K562 (cell line): ENCODE measurements around the gene LRRTM4. TPM values are rescaled to one million over a fixed set of nuclear protein-coding genes. Genes with fewer than 3 reads are reported as not detected.

Source experiments
- ATAC-seq: fragments of 200-7000 bp; cut with Tn5 transposase; 3 replicates; pipeline ENCODE4 v1.9.1; 2020; ENCODE audit warnings: moderate library complexity
- BruUV-seq: library from RNA; stranded (reverse); fragments of 400-500 nt; replicated peaks from 2 replicates; lab custom pipeline; 2021; lab: Mats Ljungman, UMichigan
- CTCF ChIA-PET: fragments of 300-600 bp; formaldehyde crosslinking; extraction: SDS; loops from one replicate; lab custom pipeline; 2021; ENCODE audit warnings: low intra/inter-chr PET ratio; lab: Yijun Ruan, JAX
- POLR2A ChIA-PET: fragments of 300-600, 350-650 bp; sonication (Branson Sonifier 250); formaldehyde crosslinking; extraction: SDS; loops from one replicate; lab custom pipeline; 2021; ENCODE audit warnings: antibody characterized with exemption, inconsistent platforms; lab: Yijun Ruan, JAX
- DNase-seq, 4 experiments: peaks; one replicate each; pipeline versions ENCODE4 v3.0.0 to v3.0.0-alpha.2; 2011 to 2018; ENCODE audit warnings: low spot score in 3 of 4, mixed read lengths in 3 of 4; ENCODE audit errors: extremely low read depth in 1 of 4
- FAIRE-seq: peaks from 2 replicates; lab custom pipeline; 2011; peaks lifted over from hg19 to GRCh38; lab: Jason Lieb, UNC
- H2AFZ ChIP-seq: 2 replicates; pipeline ENCODE4 v1.6.0; 2011; ENCODE audit warnings: low read depth, low read length, control low read depth, inconsistent platforms
- H3K27ac ChIP-seq: fragments of 200-600 bp; 3 replicates; pipeline ENCODE4 v1.8.0; 2011; ENCODE audit warnings: low read depth, mild to moderate bottlenecking, control low read depth, inconsistent platforms, low read length, moderate library complexity, mixed read lengths; ENCODE audit errors: extremely low read depth
- H3K27me3 ChIP-seq, 2 experiments: fragments of 300-600 bp in 1 of 2; 2 replicates in 1 of 2; 3 replicates in 1 of 2; pipeline versions ENCODE4 v1.6.0 to v1.8.0; 2011; ENCODE audit warnings: inconsistent platforms in 2 of 2, low read length in 2 of 2, mild to moderate bottlenecking in 1 of 2, mixed read lengths in 1 of 2, moderate library complexity in 1 of 2; ENCODE audit not compliant: control insufficient read depth in 2 of 2, insufficient read depth in 2 of 2
- H3K36me3 ChIP-seq: fragments of 300-600 bp; 3 replicates; pipeline ENCODE4 v1.8.0; 2011; ENCODE audit warnings: mild to moderate bottlenecking, low read length, inconsistent platforms; ENCODE audit not compliant: control insufficient read depth, insufficient read depth
- H3K4me1 ChIP-seq, 2 experiments: fragments of 200-600 bp in 1 of 2; replicated peaks in 1 of 2; 2 replicates in 1 of 2; 3 replicates in 1 of 2; pipeline versions ENCODE4 v1.5.1 to v1.8.0; 2011; ENCODE audit warnings: inconsistent platforms in 2 of 2, low read length in 2 of 2, mild to moderate bottlenecking in 1 of 2, mixed read lengths in 1 of 2, moderate library complexity in 1 of 2; ENCODE audit not compliant: control insufficient read depth in 2 of 2, insufficient read depth in 2 of 2
- H3K4me2 ChIP-seq: 2 replicates; pipeline ENCODE4 v1.6.1; 2011; ENCODE audit warnings: low read length, control low read depth, inconsistent platforms, mixed read lengths; ENCODE audit not compliant: insufficient read depth
- H3K4me3 ChIP-seq: fragments of 200-600 bp; sonication (generic), shearing (Covaris generic); 2 replicates; pipeline ENCODE4 v1.5.1; 2016; ENCODE audit warnings: control low read depth, inconsistent platforms
- H3K79me2 ChIP-seq: fragments of 200-600 bp; 3 replicates; pipeline ENCODE4 v1.8.0; 2011; ENCODE audit warnings: low read length, inconsistent platforms; ENCODE audit not compliant: control insufficient read depth, insufficient read depth
- H3K9ac ChIP-seq, 2 experiments: 2 replicates each; pipeline versions ENCODE4 v1.6.0 to v1.6.1; 2011; ENCODE audit warnings: low read depth in 2 of 2, low read length in 2 of 2, control low read depth in 1 of 2, inconsistent platforms in 1 of 2, mild to moderate bottlenecking in 1 of 2, mixed read lengths in 1 of 2; ENCODE audit not compliant: insufficient read depth in 1 of 2
- H3K9me1 ChIP-seq: one replicate; pipeline ENCODE4 v1.6.0; 2011; ENCODE audit warnings: inconsistent platforms, mild to moderate bottlenecking, low read length, moderate library complexity; ENCODE audit not compliant: control insufficient read depth, insufficient read depth
- H3K9me3 ChIP-seq: replicated peaks from 2 replicates; pipeline ENCODE4 v1.5.1; 2011; ENCODE audit warnings: low read depth, low read length, inconsistent platforms; ENCODE audit not compliant: control insufficient read depth, insufficient read depth
- H4K20me1 ChIP-seq: replicated peaks from 2 replicates; pipeline ENCODE4 v1.6.1; 2011; ENCODE audit warnings: low read length, inconsistent platforms, mixed read lengths; ENCODE audit not compliant: control insufficient read depth, insufficient read depth
- CBFB ChIP-seq: sonication (generic); formaldehyde crosslinking; IDR thresholded peaks from 2 replicates; pipeline ENCODE4 v1.4.0; 2020; ENCODE audit warnings: mild to moderate bottlenecking, missing genetic modification reagents
- COPS2 ChIP-seq: fragments of 450-650 bp; conservative IDR thresholded peaks from 2 replicates; pipeline ENCODE4 v1.6.1; 2016; ENCODE audit warnings: mild to moderate bottlenecking, moderate library complexity
- ELF2 ChIP-seq: fragments of 250-450 bp; sonication (Bioruptor Pico); IDR thresholded peaks from 2 replicates; pipeline ENCODE4 v1.5.0; 2021; ENCODE audit warnings: mild to moderate bottlenecking
- ETS2 ChIP-seq: IDR thresholded peaks from 2 replicates; pipeline ENCODE4 v1.6.1; 2016; ENCODE audit warnings: borderline replicate concordance, missing genetic modification characterization, mild to moderate bottlenecking, moderate library complexity, missing compliant biosample characterization; ENCODE audit not compliant: poor library complexity, severe bottlenecking
- KAT2B ChIP-seq: IDR thresholded peaks from one replicate; pipeline ENCODE4 v1.6.1; 2012; ENCODE audit warnings: low read depth, mild to moderate bottlenecking, control low read depth, inconsistent platforms, low read length, moderate library complexity
- KAT7 ChIP-seq: sonication (generic); formaldehyde crosslinking; IDR thresholded peaks from 2 replicates; pipeline ENCODE4 v1.8.0; 2022; ENCODE audit warnings: missing genetic modification reagents, mild to moderate bottlenecking, borderline replicate concordance
- MAZ ChIP-seq, 2 experiments: fragments of 450-650 bp in 1 of 2; sonication (generic) in 1 of 2; formaldehyde crosslinking; IDR thresholded peaks in 1 of 2; conservative IDR thresholded peaks in 1 of 2; 2 replicates each; pipeline versions ENCODE4 v1.4.0 to v1.5.0; 2020; ENCODE audit warnings: mild to moderate bottlenecking in 1 of 2, missing genetic modification reagents in 1 of 2
- PHF21A ChIP-seq: fragments of 450-650 bp; IDR thresholded peaks from 2 replicates; pipeline ENCODE4 v1.6.1; 2017; ENCODE audit warnings: low read depth, borderline replicate concordance
- POLR2H ChIP-seq: IDR thresholded peaks from 2 replicates; pipeline ENCODE4 v1.6.1; 2016; ENCODE audit warnings: missing genetic modification characterization, low read depth, mild to moderate bottlenecking, control low read depth, missing compliant biosample characterization, moderate library complexity
- ZNF133 ChIP-seq: fragments of 250-450 bp; sonication (Bioruptor Pico); IDR thresholded peaks from 2 replicates; pipeline ENCODE4 v1.4.0; 2020; ENCODE audit warnings: mild to moderate bottlenecking
- WGBS: fragments of 100-300 bp; shearing (Covaris generic); methylation state at CpG from one replicate; pipeline ENCODE4 v1.1.6; 2016; ENCODE audit warnings: low coverage, mixed read lengths; ENCODE audit not compliant: insufficient coverage; ENCODE audit errors: missing lambda C conversion rate; 5-methylcytosine and 5-hydroxymethylcytosine counted together
- in situ Hi-C: fragments of 300-500 bp; cut with MboI; formaldehyde crosslinking; loops from 4 replicates; pipeline ENCODE4 v1.15.0; 2018; ENCODE audit warnings: inconsistent platforms, mixed read lengths
- intact Hi-C: fragments of 100-400 bp; cut with micrococcal nuclease; formaldehyde crosslinking; loops from 2 replicates; pipeline ENCODE4 v1.14.2; 2022
- polyA plus RNA-seq, 8 experiments: library from polyadenylated mRNA; depleted of rRNA in 4 of 8; stranded (reverse) in 5 of 8; unstranded in 3 of 8; fragments of >200 nt; fragmentation: Nextera tagmentation in 2 of 8; fragmentation: Illumina TruSeq in 1 of 8; extraction: Ambion mirVana in 2 of 8; extraction: Trizol in 1 of 8; gene quantifications; 2 replicates each; pipeline versions ENCODE4 v1.2.1 to v1.2.3, GENCODE V29; 2011 to 2014; ENCODE audit warnings: inconsistent platforms in 1 of 8, missing spikeins in 1 of 8
- total RNA-seq, 7 experiments: library from RNA; depleted of rRNA in 6 of 7; stranded (reverse); fragments of >200 nt in 6 of 7; fragmentation: Illumina TruSeq in 2 of 7; extraction: Trizol in 2 of 7; gene quantifications; 2 replicates each; pipeline versions ENCODE4 v1.2.1 to v1.2.3, GENCODE V29; 2011 to 2021; ENCODE audit warnings: low replicate concordance in 1 of 7

The LRRTM4 gene
- total and polyA plus RNA-seq, 9 of the 15 experiments (the other 6 are each of a cell fraction or from before 2014, with no cell fraction given) = 0.04 TPM; not detected in 6

- Histone ChIP-seq H3K27me3 (no peaks in the 10 kb centered on the region), H3K27ac (no peak overlapping the region), H2AFZ (no peak overlapping the region), H3K79me2 (no peaks in the 10 kb centered on the region), H3K4me2 (no peak overlapping the region), H3K9me3 (no peaks in the 10 kb centered on the region; the same call in 1 of the 2 replicates), H3K4me3 (no peak overlapping the region), H4K20me1 (no peaks in the 10 kb centered on the region), H3K36me3 (no peaks in the 10 kb centered on the region), H3K9ac (no peak overlapping the region), H3K9me1 (no peaks in the 10 kb centered on the region), H3K4me1 (no peaks in the 10 kb centered on the region)
- POLR2A ChIA-PET = no interaction called here
- CTCF ChIA-PET = no interaction called here
- BruUV-seq = no TSS peak
- WGBS = 0% methylated on average over 1 of the region's 1 CpG
- in situ Hi-C loops (no loop called here), intact Hi-C loops (no loop called here)
- no peak for FAIRE-seq
- DNase-seq = no peak
- ATAC-seq = no peak
- TF ChIP-seq KAT2B = no peak
- no peak for TF ChIP-seq ZNF133
These were observed 769.7 kb downstream of the LRRTM4 start for GRCh38 chr2:76752506-76752905.

- no peak overlapping the region for H3K4me3 ChIP-seq
- POLR2A ChIA-PET = no interaction called here
- H3K27ac ChIP-seq = no peak overlapping the region
- ATAC-seq = no peak
- H3K36me3 ChIP-seq = no peaks in the 10 kb centered on the region
- no peak overlapping the region for H2AFZ ChIP-seq
- no peaks in the 10 kb centered on the region for H3K79me2 ChIP-seq
- TF ChIP-seq ETS2 (no peak), POLR2H (tag) (no peak), COPS2 (no peak), KAT7 (CRISPR knock-in tag) (no peak), ELF2 (no peak), MAZ (CRISPR knock-in tag; conservative IDR thresholded peaks at IDR 0.05 in 1 of 2, IDR thresholded peaks at IDR 0.05 in 1 of 2) (no peak), CBFB (CRISPR knock-in tag) (no peak), PHF21A (no peak)
- TF ChIP-seq, all 486 proteins: peak for 0
- intact Hi-C loops (no loop called here), in situ Hi-C loops (no loop called here)
- Histone ChIP-seq H3K9me3 (no peaks in the 10 kb centered on the region; the same call in 1 of the 2 replicates), H3K9ac (no peak overlapping the region), H3K27me3 (no peaks in the 10 kb centered on the region), H4K20me1 (no peaks in the 10 kb centered on the region), H3K4me1 (no peaks in the 10 kb centered on the region), H3K9me1 (no peaks in the 10 kb centered on the region), H3K4me2 (no peak overlapping the region)
- FAIRE-seq (no peak), DNase-seq (no peak)
- CTCF ChIA-PET = no interaction called here
- BruUV-seq = no TSS peak
These were observed 772.3 kb downstream of the LRRTM4 start for GRCh38 chr2:76749858-76750257.
